ENCODE results near the gene SNX20.

SNX20 gene

DNA sequence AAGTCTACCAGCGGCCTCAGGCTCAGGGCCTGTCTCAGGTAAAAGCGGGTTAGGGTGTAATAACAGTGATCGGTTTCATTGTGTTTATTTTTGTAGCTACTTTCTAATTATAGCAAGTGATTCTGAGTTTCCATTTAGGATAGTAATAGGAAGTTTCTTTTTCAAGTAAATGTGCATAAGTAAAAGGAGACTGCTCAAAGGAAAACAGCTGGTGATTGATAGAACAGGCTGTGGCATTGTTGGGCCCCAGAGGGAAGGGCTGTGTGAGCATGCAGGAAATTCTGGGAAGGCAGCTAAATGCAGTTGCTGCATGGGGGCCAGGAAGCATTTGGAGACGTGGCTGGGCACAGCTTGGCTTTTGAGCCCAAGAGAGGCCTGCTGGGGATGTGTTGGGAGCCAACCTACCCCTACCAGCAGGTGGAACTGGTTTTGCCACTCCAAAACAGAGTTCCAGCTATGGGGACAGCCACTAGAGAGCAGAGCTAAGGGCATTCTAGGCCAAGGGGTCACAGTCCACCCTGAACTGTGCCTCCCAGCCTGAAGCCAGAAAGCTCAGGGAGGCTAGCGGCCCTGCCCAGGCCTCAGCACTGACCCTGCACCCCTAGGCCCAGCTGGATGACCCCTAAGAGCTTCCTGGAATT, 12.6 kb downstream of the SNX20 start:
- Histone ChIP-seq H3K9me3 (ENCODE audit: insufficient read depth, low read length) (peaks cover 20% of the 10 kb centered on the region; the same call in 1 of the 2 replicates), H3K9me2 (replicated peaks; ENCODE audit: insufficient read depth, low read length) (no peaks in the 10 kb centered on the region), H3K9ac (ENCODE audit: low read length) (no peak overlapping the region), H4K20me1 (ENCODE audit: low read depth, low read length) (no peaks in the 10 kb centered on the region), H3F3A (ENCODE audit: insufficient read depth) (no peaks in the 10 kb centered on the region), H3K27ac (ENCODE audit: low read depth, low read length) (no peak overlapping the region), H3K4me2 (ENCODE audit: low read depth, low read length, poor library complexity, severe bottlenecking) (no peak overlapping the region), H3K79me2 (ENCODE audit: insufficient read depth, low read length) (no peaks in the 10 kb centered on the region), H2AFZ (ENCODE audit: low read depth, low read length, severe bottlenecking) (no peak overlapping the region), H3K4me3 (ENCODE audit: insufficient read depth, low read length, poor library complexity, severe bottlenecking) (no peak overlapping the region), H3K36me3 (ENCODE audit: low read length) (0 out of 2 replicates have a peak, but pooled peaks cover 6% of the 10 kb centered on the region), H3K27me3 (ENCODE audit: low read length) (no peaks in the 10 kb centered on the region)
- TF ChIP-seq CTCF (IDR thresholded peaks at IDR 0.05; ENCODE audit: insufficient read depth, low read length, poor library complexity, severe bottlenecking) = no peak
- no peak for TF ChIP-seq EZH2phosphoT487 (conservative IDR thresholded peaks at IDR 0.05; ENCODE audit: low read length)

DNA sequence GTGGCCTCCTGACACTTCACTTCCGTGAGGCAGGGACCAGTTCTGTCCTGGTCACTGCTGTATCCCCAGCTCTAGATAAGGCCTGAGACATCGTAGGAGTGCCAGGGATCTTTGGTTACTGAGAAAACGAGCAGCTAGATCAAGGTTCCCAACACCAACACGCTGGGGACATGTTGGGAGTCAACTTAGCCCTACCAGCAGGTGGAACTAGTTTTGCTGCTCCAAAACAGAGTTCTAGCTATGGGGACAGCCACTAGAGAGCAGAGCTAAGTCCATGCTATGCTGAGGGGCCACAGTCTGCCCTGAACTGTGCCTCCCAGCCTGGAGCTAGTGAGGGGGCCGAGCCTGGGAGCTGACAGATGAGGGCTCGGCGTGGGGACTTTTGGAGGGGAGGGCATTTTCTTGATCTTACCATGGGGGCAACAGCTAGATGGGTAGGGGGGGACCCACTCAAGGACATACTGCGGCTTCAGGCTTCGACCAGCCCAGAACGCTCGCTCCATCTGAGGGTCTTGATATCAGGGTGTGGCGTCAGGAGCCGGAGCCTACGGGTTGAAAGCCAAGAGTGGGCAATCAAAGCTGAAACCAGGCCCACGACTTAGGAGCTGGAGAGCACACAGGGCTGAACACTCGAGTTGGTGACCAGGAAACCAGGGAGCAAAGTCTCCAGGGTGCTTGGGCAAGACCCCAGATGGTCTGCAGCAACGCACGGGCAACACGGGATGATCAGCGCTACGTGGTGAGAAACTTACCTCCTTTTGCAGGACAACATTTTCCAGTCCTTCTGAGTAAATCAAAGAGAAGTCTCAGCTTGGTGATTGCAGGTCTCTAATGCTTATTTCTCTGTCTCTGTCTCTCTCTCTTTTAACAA, 13.4 kb downstream of the SNX20 start:
- Histone ChIP-seq H3K36me3 (ENCODE audit: low read length) (0 out of 2 replicates have a peak, but pooled peaks cover 6% of the 10 kb centered on the region), H3K9me2 (replicated peaks; ENCODE audit: insufficient read depth, low read length) (no peaks in the 10 kb centered on the region), H3K27me3 (ENCODE audit: low read length) (no peaks in the 10 kb centered on the region), H3K27ac (ENCODE audit: low read depth, low read length) (no peak overlapping the region), H3K9ac (ENCODE audit: low read length) (no peak overlapping the region), H3K4me3 (ENCODE audit: insufficient read depth, low read length, poor library complexity, severe bottlenecking) (no peak overlapping the region), H2AFZ (ENCODE audit: low read depth, low read length, severe bottlenecking) (no peak overlapping the region), H3K4me2 (ENCODE audit: low read depth, low read length, poor library complexity, severe bottlenecking) (no peak overlapping the region), H4K20me1 (ENCODE audit: low read depth, low read length) (no peaks in the 10 kb centered on the region), H3F3A (ENCODE audit: insufficient read depth) (no peaks in the 10 kb centered on the region), H3K9me3 (ENCODE audit: insufficient read depth, low read length) (peaks cover 17% of the 10 kb centered on the region; the same call in 1 of the 2 replicates), H3K79me2 (ENCODE audit: insufficient read depth, low read length) (no peaks in the 10 kb centered on the region)
- TF ChIP-seq EZH2phosphoT487 (conservative IDR thresholded peaks at IDR 0.05; ENCODE audit: low read length) (no peak), CTCF (IDR thresholded peaks at IDR 0.05; ENCODE audit: insufficient read depth, low read length, poor library complexity, severe bottlenecking) (no peak)

DNA sequence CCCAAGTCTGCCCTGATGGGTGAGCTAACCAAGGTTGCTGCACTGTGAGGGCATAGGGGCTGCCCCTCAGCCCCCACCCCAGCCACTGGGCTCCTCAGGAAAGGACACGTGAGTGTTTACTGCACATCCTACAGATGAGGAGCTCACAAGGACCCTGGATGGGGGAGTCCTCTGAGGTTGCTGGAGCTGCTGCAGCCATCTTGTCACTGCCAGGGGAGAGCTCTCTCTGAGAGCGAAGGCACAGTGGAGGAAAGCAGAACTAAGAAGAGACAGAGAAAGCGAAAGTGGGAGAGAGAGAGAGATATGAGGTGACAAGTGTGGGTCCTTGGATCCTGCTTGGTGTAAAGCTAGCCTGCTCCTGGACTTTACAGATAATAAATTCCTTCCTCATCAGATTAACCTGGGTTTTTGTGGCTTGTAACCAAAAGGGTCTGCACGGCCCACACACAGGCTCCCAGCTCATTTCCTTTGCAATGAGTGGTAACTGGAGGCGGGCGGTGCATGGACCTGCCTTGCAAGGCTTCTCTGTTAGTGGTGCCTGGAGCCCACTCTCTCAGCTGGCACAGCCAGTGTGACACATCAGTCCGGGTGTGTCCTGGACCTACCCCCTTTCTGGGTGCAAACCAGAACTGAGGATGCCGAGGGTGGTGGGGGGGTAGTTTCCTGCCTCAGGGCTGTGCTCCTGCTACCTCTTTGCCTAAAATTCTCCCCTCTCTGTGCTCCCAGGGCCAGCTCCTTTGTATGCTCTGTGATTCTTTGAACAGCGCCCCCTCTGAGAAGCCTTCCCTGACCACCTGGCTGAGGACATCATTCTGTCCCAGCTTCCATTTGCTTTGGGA, 14.2 kb downstream of the SNX20 start:
- no peak overlapping the region for H3K9ac ChIP-seq (ENCODE audit: low read length)
- no peaks in the 10 kb centered on the region for H3K9me2 ChIP-seq (replicated peaks; ENCODE audit: insufficient read depth, low read length)
- H3K27ac ChIP-seq (ENCODE audit: low read depth, low read length) = no peak overlapping the region
- H3K27me3 ChIP-seq (ENCODE audit: low read length) = no peaks in the 10 kb centered on the region
- H3K4me3 ChIP-seq (ENCODE audit: insufficient read depth, low read length, poor library complexity, severe bottlenecking) = no peak overlapping the region
- H4K20me1 ChIP-seq (ENCODE audit: low read depth, low read length) = no peaks in the 10 kb centered on the region
- H2AFZ ChIP-seq (ENCODE audit: low read depth, low read length, severe bottlenecking) = no peak overlapping the region
- TF ChIP-seq CTCF (IDR thresholded peaks at IDR 0.05; ENCODE audit: insufficient read depth, low read length, poor library complexity, severe bottlenecking) = no peak
- TF ChIP-seq EZH2phosphoT487 (conservative IDR thresholded peaks at IDR 0.05; ENCODE audit: low read length) = no peak
- 0 out of 2 replicates have a peak, but pooled peaks cover 3% of the 10 kb centered on the region for H3K36me3 ChIP-seq (ENCODE audit: low read length)
- H3F3A ChIP-seq (ENCODE audit: insufficient read depth) = no peaks in the 10 kb centered on the region
- H3K4me2 ChIP-seq (ENCODE audit: low read depth, low read length, poor library complexity, severe bottlenecking) = no peak overlapping the region
- peaks cover 9% of the 10 kb centered on the region; the same call in 1 of the 2 replicates for H3K9me3 ChIP-seq (ENCODE audit: insufficient read depth, low read length)
- H3K79me2 ChIP-seq (ENCODE audit: insufficient read depth, low read length) = no peaks in the 10 kb centered on the region

Measured in SU-DHL-6 (cell line).